Measurements from ENCODE around the gene SPIN1. TPM values are rescaled to one million over a fixed set of nuclear protein-coding genes. Genes with fewer than 3 reads are reported as not detected.

SPIN1 gene
- total and polyA plus RNA-seq, 7 experiments from 2014 or later: 21.7 to 38.4 (median 28.1) TPM

DNA sequence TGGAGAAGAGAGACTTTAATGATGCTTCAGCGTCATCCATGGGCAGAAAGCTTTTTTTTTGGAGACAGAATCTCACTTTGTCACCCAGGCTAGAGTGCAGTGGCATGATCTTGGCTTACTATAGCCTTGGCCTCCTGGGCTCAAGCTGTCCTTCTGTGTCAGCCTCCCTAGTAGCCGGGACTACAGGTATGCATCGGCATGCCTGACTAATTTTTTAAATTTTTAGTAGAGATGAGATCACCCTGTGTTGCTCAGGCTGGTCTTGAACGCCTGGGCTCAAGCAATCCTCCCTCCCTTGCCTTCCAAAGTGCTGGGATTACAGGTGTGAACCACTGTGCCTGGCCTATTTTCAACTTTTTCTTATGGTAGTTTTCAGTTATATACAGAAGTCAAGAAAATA is 23.2 kb downstream of the SPIN1 start:
- ATAC-seq: no peak
- H3K4me1 Mint-ChIP-seq: peaks cover 4 to 26% (median 18%) of the 10 kb centered on the region in 7 donors
- no peak overlapping the region for H3K4me3 Mint-ChIP-seq
- H3K27me3 ChIP-seq (ENCODE audit: control insufficient read depth in 2 of 2, insufficient read depth in 2 of 2, low read length in 2 of 2): no peaks in the 10 kb centered on the region
- H3K27ac Mint-ChIP-seq: no peak overlapping the region
- no peak for DNase-seq
- no peak overlapping the region for H3K27ac ChIP-seq (ENCODE audit: low read depth, low read length)
- H3K36me3 Mint-ChIP-seq: peaks cover 10 to 51% (median 44%) of the 10 kb centered on the region in 5 donors
- no peaks in the 10 kb centered on the region for H3K27me3 Mint-ChIP-seq
- peaks cover 0 to 19% (median 0%) of the 10 kb centered on the region in 3 experiments for H3K9me3 ChIP-seq (ENCODE audit: control insufficient read depth in 2 of 3, low read length in 3 of 3)
- intact Hi-C loops (cut with micrococcal nuclease): no loop called here
- no peaks in the 10 kb centered on the region for H3K4me1 ChIP-seq (ENCODE audit: control insufficient read depth in 2 of 2, insufficient read depth in 2 of 2, low read length in 2 of 2)
- CTCF ChIA-PET: interaction anchor here (0.6 kb wide), 1 partner anchor 22 kb away, joined by 3 read pairs; no protein-coding TSS in a partner anchor
- H3K4me3 ChIP-seq (ENCODE audit: low read length): no peak overlapping the region
- peaks cover 0 to 49% (median 19%) of the 10 kb centered on the region in 11 donors for H3K9me3 Mint-ChIP-seq
- POLR2A ChIA-PET: no interaction called here
- peaks cover 0 to 11% (median 0%) of the 10 kb centered on the region in 3 experiments for H3K36me3 ChIP-seq (ENCODE audit: control insufficient read depth in 2 of 3, insufficient read depth in 3 of 3, low read length in 3 of 3)

DNA sequence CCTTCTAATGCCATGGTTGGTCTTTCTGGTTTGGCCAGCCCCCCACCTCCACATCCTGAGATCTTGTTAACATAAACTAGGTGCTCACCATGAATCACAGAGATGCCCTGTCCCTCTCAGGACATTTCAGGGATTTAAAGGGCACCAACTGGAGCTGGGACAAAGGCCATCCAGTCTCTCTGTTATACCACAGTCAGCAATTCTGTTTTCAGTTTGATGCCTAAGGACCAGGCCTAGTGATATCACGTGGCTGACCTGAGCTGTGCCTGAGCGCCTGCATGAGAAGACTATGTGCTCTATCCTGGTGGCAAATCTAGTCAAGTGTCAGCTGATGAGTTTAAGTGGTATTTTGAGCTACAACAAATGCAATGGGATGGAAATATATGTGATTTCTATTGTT is 26.1 kb downstream of the SPIN1 start:
- H3K9me3 Mint-ChIP-seq: peaks cover 3 to 75% (median 36%) of the 10 kb centered on the region in 11 donors
- no peak for DNase-seq
- POLR2A ChIA-PET: no interaction called here

DNA sequence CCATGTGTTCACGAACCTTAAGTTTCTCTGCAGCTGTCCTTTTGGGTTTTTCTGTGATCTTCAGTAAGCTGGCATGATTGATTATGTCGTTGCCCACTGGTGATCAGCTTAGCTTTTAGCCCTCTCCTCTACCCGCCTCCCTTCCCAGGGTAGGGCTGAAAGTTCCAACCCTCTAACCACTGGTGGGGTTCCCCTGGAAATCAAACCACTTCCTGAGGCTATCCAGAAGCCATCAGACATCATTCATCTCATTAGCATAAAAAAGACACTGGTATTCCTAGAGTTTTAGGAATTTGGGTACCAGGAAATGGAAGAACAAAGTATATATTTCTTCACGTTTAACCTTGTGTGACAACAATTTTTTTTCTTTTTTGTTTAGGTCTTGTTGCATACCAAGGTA is 29.8 kb downstream of the SPIN1 start:
- ChIA-PET POLR2A (no interaction called here), CTCF (no interaction called here)
- Histone ChIP-seq H3K9me3 (ENCODE audit: control insufficient read depth in 2 of 3, low read length in 3 of 3) (peaks cover 0 to 28% (median 0%) of the 10 kb centered on the region in 3 experiments), H3K36me3 (ENCODE audit: control insufficient read depth in 2 of 3, insufficient read depth in 3 of 3, low read length in 3 of 3) (peaks cover 0 to 34% (median 0%) of the 10 kb centered on the region in 3 experiments), H3K27ac (ENCODE audit: low read depth, low read length) (no peak overlapping the region), H3K27me3 (ENCODE audit: control insufficient read depth in 2 of 2, insufficient read depth in 2 of 2, low read length in 2 of 2) (no peaks in the 10 kb centered on the region), H3K4me3 (ENCODE audit: low read length) (no peak overlapping the region), H3K4me1 (ENCODE audit: control insufficient read depth in 2 of 2, insufficient read depth in 2 of 2, low read length in 2 of 2) (peaks cover 0 to 4% of the 10 kb centered on the region in 2 donors)
- peak overlapping the region in 1 of 9 donors; percentile 74 for H3K27ac Mint-ChIP-seq
- peaks cover 15 to 83% (median 71%) of the 10 kb centered on the region in 5 donors for H3K36me3 Mint-ChIP-seq
- ATAC-seq (no peak), DNase-seq (no peak)
- no peaks in the 10 kb centered on the region for H3K27me3 Mint-ChIP-seq
- peak overlapping the region in 1 of 10 donors; percentile 35 for H3K4me3 Mint-ChIP-seq
- intact Hi-C loops (cut with micrococcal nuclease): no loop called here
- peaks cover 3 to 25% (median 13%) of the 10 kb centered on the region in 7 donors for H3K4me1 Mint-ChIP-seq
- H3K9me3 Mint-ChIP-seq: peaks cover 3 to 74% (median 38%) of the 10 kb centered on the region in 11 donors

More for the DNA sequence above, 26.1 kb downstream of the SPIN1 start:
- CTCF ChIA-PET: no interaction called here
- H3K36me3 Mint-ChIP-seq: peaks cover 25 to 72% (median 64%) of the 10 kb centered on the region in 5 donors
- H3K4me3 Mint-ChIP-seq: no peak overlapping the region
- Histone ChIP-seq H3K4me1 (ENCODE audit: control insufficient read depth in 2 of 2, insufficient read depth in 2 of 2, low read length in 2 of 2) (peaks cover 0 to 4% of the 10 kb centered on the region in 2 donors), H3K27ac (ENCODE audit: low read depth, low read length) (no peak overlapping the region), H3K27me3 (ENCODE audit: control insufficient read depth in 2 of 2, insufficient read depth in 2 of 2, low read length in 2 of 2) (no peaks in the 10 kb centered on the region), H3K4me3 (ENCODE audit: low read length) (no peak overlapping the region), H3K9me3 (ENCODE audit: control insufficient read depth in 2 of 3, low read length in 3 of 3) (peaks cover 0 to 27% (median 0%) of the 10 kb centered on the region in 3 experiments), H3K36me3 (ENCODE audit: control insufficient read depth in 2 of 3, insufficient read depth in 3 of 3, low read length in 3 of 3) (peaks cover 0 to 30% (median 0%) of the 10 kb centered on the region in 3 experiments)
- H3K27ac Mint-ChIP-seq: no peak overlapping the region
- intact Hi-C loops (cut with micrococcal nuclease): no loop called here
- no peak for ATAC-seq
- H3K27me3 Mint-ChIP-seq: no peaks in the 10 kb centered on the region
- H3K4me1 Mint-ChIP-seq: peaks cover 4 to 23% (median 17%) of the 10 kb centered on the region in 7 donors

DNA sequence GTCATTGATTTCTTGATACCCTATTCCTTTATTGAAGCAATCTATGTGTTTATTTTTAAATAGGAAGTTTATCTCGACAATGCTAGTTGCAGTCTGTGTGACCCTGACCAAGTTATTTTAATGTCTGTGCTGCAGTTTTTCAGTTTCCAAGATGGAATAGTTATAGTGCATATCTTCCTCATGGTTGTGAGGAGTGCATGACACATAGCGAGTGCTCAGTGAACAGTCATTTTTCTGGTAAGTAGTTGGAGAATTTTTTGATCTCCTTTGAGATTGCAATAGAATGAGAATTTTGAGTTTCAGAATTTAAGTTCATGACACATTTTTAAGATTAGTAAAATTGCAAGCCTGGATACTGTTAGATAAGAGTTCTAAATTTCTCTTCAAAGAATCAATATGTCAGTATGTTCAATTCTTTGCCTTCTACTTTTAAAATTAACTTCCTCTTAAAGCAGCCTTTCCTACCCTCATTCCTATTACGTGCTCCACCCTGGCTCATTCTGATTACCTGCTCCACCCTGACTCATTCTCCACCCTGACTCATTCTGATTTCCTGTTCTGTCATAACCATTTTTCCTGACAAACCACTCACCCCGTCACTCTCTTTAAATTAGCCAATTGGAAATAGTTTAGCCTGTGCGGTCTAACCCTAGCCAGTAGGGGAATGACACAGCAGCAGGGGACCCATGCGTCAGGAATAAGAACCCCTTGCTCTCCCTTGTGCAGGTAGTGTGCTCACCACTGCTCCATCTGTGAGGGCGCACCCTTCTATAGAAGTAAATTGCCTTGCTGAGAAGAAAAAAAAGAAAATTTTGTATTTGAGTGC is 30.7 kb downstream of the SPIN1 start:
- H3K9me3 ChIP-seq (ENCODE audit: control insufficient read depth in 2 of 3, low read length in 3 of 3): peaks cover 0 to 21% (median 0%) of the 10 kb centered on the region in 3 experiments
- Mint-ChIP-seq H3K36me3 (peaks cover 15 to 81% (median 68%) of the 10 kb centered on the region in 5 donors), H3K9me3 (peaks cover 3 to 66% (median 36%) of the 10 kb centered on the region in 11 donors), H3K4me3 (peak overlapping the region in 1 of 10 donors; percentile 39), H3K27ac (peak overlapping the region in 2 of 9 donors; percentile 7 to 79), H3K27me3 (no peaks in the 10 kb centered on the region), H3K4me1 (peaks cover 4 to 25% (median 16%) of the 10 kb centered on the region in 7 donors)
- H3K36me3 ChIP-seq (ENCODE audit: control insufficient read depth in 2 of 3, insufficient read depth in 3 of 3, low read length in 3 of 3): peaks cover 0 to 30% (median 0%) of the 10 kb centered on the region in 3 experiments
- H3K4me3 ChIP-seq (ENCODE audit: low read length): no peak overlapping the region
- no peak for ATAC-seq
- H3K4me1 ChIP-seq (ENCODE audit: control insufficient read depth in 2 of 2, insufficient read depth in 2 of 2, low read length in 2 of 2): peaks cover 0 to 4% of the 10 kb centered on the region in 2 donors
- no peak overlapping the region for H3K27ac ChIP-seq (ENCODE audit: low read depth, low read length)
- intact Hi-C loops (cut with micrococcal nuclease): no loop called here
- no peaks in the 10 kb centered on the region for H3K27me3 ChIP-seq (ENCODE audit: control insufficient read depth in 2 of 2, insufficient read depth in 2 of 2, low read length in 2 of 2)
- CTCF ChIA-PET: no interaction called here
- peak in 1 of 9 donors; percentile 26 for DNase-seq
- POLR2A ChIA-PET: no interaction called here

DNA sequence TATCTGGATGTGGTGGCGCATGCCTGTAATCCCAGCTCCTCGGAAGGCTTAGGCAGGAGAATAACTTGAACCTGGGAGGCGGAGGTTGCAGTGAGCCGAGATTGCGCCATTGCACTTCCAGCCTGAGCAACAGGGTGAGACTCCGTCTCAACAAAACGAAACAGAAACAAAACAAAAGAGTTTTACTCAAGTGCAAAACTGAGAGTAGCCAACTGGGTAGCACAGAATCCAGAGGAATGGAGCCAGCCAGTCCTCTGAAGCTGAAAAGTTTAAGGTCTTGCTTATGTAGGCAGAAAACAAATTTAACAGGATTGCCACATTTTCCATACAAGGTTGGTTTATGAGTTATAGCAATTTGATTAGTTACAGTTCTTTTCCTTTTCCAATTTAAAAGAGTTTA is 32.0 kb downstream of the SPIN1 start:
- H3K4me1 Mint-ChIP-seq: peaks cover 4 to 25% (median 16%) of the 10 kb centered on the region in 7 donors
- H3K36me3 Mint-ChIP-seq: peaks cover 15 to 72% (median 60%) of the 10 kb centered on the region in 5 donors
- no peak overlapping the region for H3K4me3 Mint-ChIP-seq
- Histone ChIP-seq H3K27me3 (ENCODE audit: control insufficient read depth in 2 of 2, insufficient read depth in 2 of 2, low read length in 2 of 2) (no peaks in the 10 kb centered on the region), H3K36me3 (ENCODE audit: control insufficient read depth in 2 of 3, insufficient read depth in 3 of 3, low read length in 3 of 3) (peaks cover 0 to 30% (median 0%) of the 10 kb centered on the region in 3 experiments), H3K27ac (ENCODE audit: low read depth, low read length) (no peak overlapping the region), H3K4me1 (ENCODE audit: control insufficient read depth in 2 of 2, insufficient read depth in 2 of 2, low read length in 2 of 2) (peaks cover 0 to 4% of the 10 kb centered on the region in 2 donors), H3K4me3 (ENCODE audit: low read length) (no peak overlapping the region), H3K9me3 (ENCODE audit: control insufficient read depth in 2 of 3, low read length in 3 of 3) (peaks cover 0 to 13% (median 0%) of the 10 kb centered on the region in 3 experiments)
- no peak for ATAC-seq
- no peaks in the 10 kb centered on the region for H3K27me3 Mint-ChIP-seq
- ChIA-PET CTCF (no interaction called here), POLR2A (no interaction called here)
- no peak for DNase-seq
- H3K27ac Mint-ChIP-seq: no peak overlapping the region
- H3K9me3 Mint-ChIP-seq: peaks cover 3 to 56% (median 30%) of the 10 kb centered on the region in 11 donors
- intact Hi-C loops (cut with micrococcal nuclease): no loop called here

DNA sequence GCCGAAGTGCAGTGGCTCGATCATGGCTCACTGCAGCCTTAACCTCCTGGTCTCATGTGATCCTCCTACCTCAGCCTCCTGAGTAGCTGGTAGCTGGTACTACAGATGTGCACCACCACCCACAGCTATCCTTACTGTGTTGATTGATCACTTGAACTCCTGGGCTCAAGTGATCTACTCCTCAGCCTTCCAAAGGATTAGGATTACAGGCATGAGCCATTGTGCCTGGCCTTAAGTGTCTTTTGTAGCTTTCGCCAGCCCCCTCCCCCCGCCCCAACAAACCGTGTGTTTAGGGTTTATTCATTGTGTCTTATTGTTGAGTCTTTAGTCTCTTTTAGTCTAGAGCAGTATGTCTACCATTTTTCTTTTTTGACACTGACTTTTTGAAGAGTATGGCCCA is 33.1 kb downstream of the SPIN1 start:
- DNase-seq (no peak), ATAC-seq (no peak)
- intact Hi-C loops (cut with micrococcal nuclease): no loop called here
- ChIA-PET POLR2A (interaction anchor here (1.2 kb wide), 1 partner anchor 11 kb away, joined by 3 read pairs; no protein-coding TSS in a partner anchor), CTCF (no interaction called here)
- H3K4me1 Mint-ChIP-seq: peaks cover 8 to 32% (median 18%) of the 10 kb centered on the region in 7 donors
- no peak overlapping the region for H3K4me3 Mint-ChIP-seq
- no peaks in the 10 kb centered on the region for H3K27me3 ChIP-seq (ENCODE audit: control insufficient read depth in 2 of 2, insufficient read depth in 2 of 2, low read length in 2 of 2)
- no peak overlapping the region for H3K27ac ChIP-seq (ENCODE audit: low read depth, low read length)
- H3K36me3 ChIP-seq (ENCODE audit: control insufficient read depth in 2 of 3, insufficient read depth in 3 of 3, low read length in 3 of 3): peaks cover 0 to 24% (median 0%) of the 10 kb centered on the region in 3 experiments
- H3K27ac Mint-ChIP-seq: no peak overlapping the region
- H3K36me3 Mint-ChIP-seq: peaks cover 15 to 72% (median 59%) of the 10 kb centered on the region in 5 donors
- H3K9me3 Mint-ChIP-seq: peaks cover 3 to 50% (median 27%) of the 10 kb centered on the region in 11 donors
- no peak overlapping the region for H3K4me3 ChIP-seq (ENCODE audit: low read length)
- no peaks in the 10 kb centered on the region for H3K27me3 Mint-ChIP-seq
- H3K4me1 ChIP-seq (ENCODE audit: control insufficient read depth in 2 of 2, insufficient read depth in 2 of 2, low read length in 2 of 2): peaks cover 0 to 7% of the 10 kb centered on the region in 2 donors
- H3K9me3 ChIP-seq (ENCODE audit: control insufficient read depth in 2 of 3, low read length in 3 of 3): peaks cover 0 to 13% (median 0%) of the 10 kb centered on the region in 3 experiments
